Fibroblast of the conjunctiva (primary cell): Measurements from ENCODE around the gene ENTPD5.
A peak's percentile ranks its signal among the peaks of the same experiment; 100 is the strongest.

Experiments used
- DNase-seq: peaks from one replicate; pipeline ENCODE4 v3.0.0-alpha.2; 2010; ENCODE audit warnings: low read depth

Gene ENTPD5

GRCh38 chr14:74018586-74019407 is at the start of gene ENTPD5, which contains the start of gene BBOF1:
Gene ENTPD5, minus strand, starts transcription at chr14:74019288. Its CDS starts 31,186 bp downstream, at chr14:73988102.
Gene BBOF1, plus strand, starts transcription at chr14:74019349. Its CDS starts 130 bp downstream, at chr14:74019479.
- DNase-seq = peak; percentile 49

- DNase-seq = no peak
Measured at GRCh38 chr14:74065746-74066575, 46.9 kb upstream of the ENTPD5 start.

- DNase-seq = no peak
Measured at GRCh38 chr14:74064883-74065282, 45.8 kb upstream of the ENTPD5 start.

GRCh38 chr14:74064426-74064825 is 45.3 kb upstream of the ENTPD5 start:
- no peak for DNase-seq

- DNase-seq = no peak
Measured at GRCh38 chr14:74062809-74063150, 43.7 kb upstream of the ENTPD5 start.

- no peak for DNase-seq
Measured at GRCh38 chr14:74049876-74050495, 30.9 kb upstream of the ENTPD5 start.

- no peak for DNase-seq
Measured at GRCh38 chr14:74048281-74048680, 29.2 kb upstream of the ENTPD5 start.

- DNase-seq = no peak
Measured at GRCh38 chr14:74045522-74045921, 26.4 kb upstream of the ENTPD5 start.

- DNase-seq = no peak
Measured at GRCh38 chr14:74042296-74042695, 23.2 kb upstream of the ENTPD5 start.

- DNase-seq = peak; percentile 34
Measured at GRCh38 chr14:74038020-74038859, 19.2 kb upstream of the ENTPD5 start.

GRCh38 chr14:74035556-74035955 is 16.5 kb upstream of the ENTPD5 start:
- DNase-seq = no peak

- no peak for DNase-seq
Measured at GRCh38 chr14:74034572-74034971, 15.5 kb upstream of the ENTPD5 start.

- DNase-seq = no peak
Measured at GRCh38 chr14:74029136-74029535, 10.0 kb upstream of the ENTPD5 start.

GRCh38 chr14:74022346-74022745 is 3.3 kb upstream of the ENTPD5 start:
- DNase-seq = no peak

- DNase-seq = peak; percentile 22
Measured at GRCh38 chr14:74019408-74020137, 485 bp upstream of the ENTPD5 start.

- peak; percentile 13 for DNase-seq
Measured at GRCh38 chr14:74018174-74018585, 908 bp downstream of the ENTPD5 start.

GRCh38 chr14:74015963-74016362 is 3.1 kb downstream of the ENTPD5 start:
- DNase-seq = no peak

- DNase-seq = no peak
Measured at GRCh38 chr14:74015176-74015575, 3.9 kb downstream of the ENTPD5 start.

- DNase-seq = no peak
Measured at GRCh38 chr14:74014299-74014698, 4.8 kb downstream of the ENTPD5 start.

- no peak for DNase-seq
Measured at GRCh38 chr14:74008843-74009499, 10.1 kb downstream of the ENTPD5 start.
